ENCODE measurements around the gene DCX. TPM values are rescaled to one million over a fixed set of nuclear protein-coding genes. Genes with fewer than 3 reads are reported as not detected.

DCX gene
- not detected for total RNA-seq

DNA sequence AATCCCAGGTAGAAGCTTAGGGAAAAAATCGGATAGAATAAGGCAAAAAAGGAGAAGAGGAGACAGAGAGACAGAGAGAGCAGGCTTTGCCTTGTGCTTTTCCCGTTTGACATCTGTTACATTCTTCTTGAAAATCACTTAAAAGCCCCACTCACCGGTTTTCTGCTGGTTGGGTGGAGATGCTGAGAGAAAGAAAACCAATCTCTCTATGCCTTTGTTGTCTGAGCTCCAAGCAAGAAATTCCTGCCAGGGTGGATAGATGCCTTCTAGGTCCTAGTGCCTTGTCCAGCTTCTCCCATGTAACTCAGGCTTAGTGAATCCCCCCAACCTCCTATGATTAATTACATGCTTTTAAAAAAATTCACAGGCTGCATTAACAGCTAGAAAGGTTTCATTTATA is at the start of gene DCX:
Gene DCX (minus strand): TSS at position 210 of the 400 bp plus-strand sequence. CDS start 1,794 bp downstream, outside the sequence.
- ATAC-seq: no peak
- no peak for DNase-seq (ENCODE audit: low spot score in 2 of 2)
- H3K27ac Mint-ChIP-seq: no peak within 1 kb of the TSS
- H3K9me3 Mint-ChIP-seq: no peaks in the 10 kb centered on the region
- no peaks in the 10 kb centered on the region for H3K36me3 Mint-ChIP-seq

DNA sequence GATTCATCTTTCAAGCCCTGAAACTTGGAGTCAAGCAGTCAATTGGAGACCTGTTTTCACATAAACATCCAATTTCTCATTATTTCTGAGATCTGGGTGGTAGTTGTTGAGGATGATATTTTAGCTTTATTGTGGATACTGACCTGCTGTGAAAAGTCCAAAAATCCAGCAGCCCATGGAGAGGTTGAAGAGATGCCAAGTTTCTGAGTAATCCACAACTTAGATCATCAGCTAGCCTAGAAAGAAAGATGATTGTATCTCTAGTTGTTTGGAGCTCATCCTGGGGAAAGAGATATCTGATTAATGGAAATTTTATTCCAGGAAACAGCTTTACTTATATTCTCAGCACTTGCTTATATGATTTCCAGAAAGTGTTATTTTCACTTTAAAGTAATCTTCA is 48.6 kb upstream of the DCX start:
- Mint-ChIP-seq H3K36me3 (no peaks in the 10 kb centered on the region), H3K9me3 (no peaks in the 10 kb centered on the region), H3K27ac (no peak overlapping the region)
- no peak for ATAC-seq
- DNase-seq (ENCODE audit: low spot score in 2 of 2): no peak

DNA sequence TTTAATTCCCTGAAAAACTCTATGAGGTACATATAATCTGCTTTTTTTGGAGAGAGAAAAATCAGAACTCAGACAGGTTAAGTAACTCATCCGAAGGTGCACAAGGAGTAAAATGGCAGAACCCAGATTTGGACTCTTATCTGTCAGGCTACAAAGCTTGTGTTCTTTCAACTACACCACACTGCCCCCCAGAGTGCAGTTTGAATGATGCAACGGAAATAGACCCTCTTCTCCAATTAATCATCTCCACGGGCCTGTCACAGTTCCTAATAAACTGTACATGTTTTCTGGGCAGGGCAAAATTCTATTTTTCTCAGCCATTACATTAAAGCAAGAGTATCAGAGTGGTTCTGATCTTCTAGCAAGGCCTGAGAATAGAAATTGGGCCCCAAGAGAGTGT is 35.3 kb upstream of the DCX start:
- H3K27ac Mint-ChIP-seq: no peak overlapping the region
- DNase-seq (ENCODE audit: low spot score in 2 of 2) (no peak), ATAC-seq (no peak)
- no peaks in the 10 kb centered on the region for H3K9me3 Mint-ChIP-seq
- H3K36me3 Mint-ChIP-seq: no peaks in the 10 kb centered on the region

DNA sequence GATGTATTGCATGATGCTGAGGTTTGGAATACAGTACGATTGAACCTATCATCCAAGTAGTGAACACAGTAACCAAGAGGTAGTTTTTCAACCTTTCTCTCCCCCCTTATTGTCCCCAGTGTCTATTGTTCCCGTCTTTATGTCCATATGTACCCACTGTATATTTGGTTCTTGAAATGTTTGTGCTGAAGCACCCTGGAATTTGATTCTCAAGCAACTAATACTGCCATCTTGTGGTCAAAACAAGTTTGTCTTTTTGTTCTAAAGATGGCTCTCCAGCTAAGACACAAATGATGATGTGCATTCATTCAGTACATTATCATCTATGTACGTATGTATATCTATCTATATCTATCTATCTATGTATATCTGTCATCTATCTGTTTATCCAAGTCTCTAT is 33.5 kb upstream of the DCX start:
- no peak for DNase-seq (ENCODE audit: low spot score in 2 of 2)
- H3K27ac Mint-ChIP-seq: no peak overlapping the region
- no peak for ATAC-seq
- no peaks in the 10 kb centered on the region for H3K9me3 Mint-ChIP-seq
- H3K36me3 Mint-ChIP-seq: no peaks in the 10 kb centered on the region

GRCh38 chrX:111444881-111445280 is 32.9 kb upstream of the DCX start:
- ATAC-seq (no peak), DNase-seq (ENCODE audit: low spot score in 2 of 2) (no peak)
- H3K9me3 Mint-ChIP-seq: no peaks in the 10 kb centered on the region
- H3K27ac Mint-ChIP-seq: no peak overlapping the region
- H3K36me3 Mint-ChIP-seq: no peaks in the 10 kb centered on the region

DNA sequence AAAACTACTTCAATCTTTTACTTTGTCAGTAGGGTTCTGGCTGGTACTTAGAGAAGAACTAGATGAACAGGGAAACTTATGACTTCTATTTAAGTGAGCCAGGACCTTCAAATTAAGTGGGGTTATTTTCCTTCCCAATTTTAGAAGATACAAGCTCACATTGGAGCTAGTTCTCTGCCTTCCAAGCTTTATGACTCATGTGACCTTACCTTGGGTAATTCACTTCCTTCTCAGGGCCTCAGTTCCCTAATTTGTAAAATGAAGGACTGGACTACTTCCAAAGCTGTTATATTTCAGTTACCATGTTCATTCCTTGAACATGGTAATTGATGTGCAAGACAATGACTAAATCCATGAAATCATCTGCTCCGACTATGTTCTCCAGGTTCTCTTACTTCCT is 32.0 kb upstream of the DCX start:
- H3K36me3 Mint-ChIP-seq: no peaks in the 10 kb centered on the region
- no peaks in the 10 kb centered on the region for H3K9me3 Mint-ChIP-seq
- no peak overlapping the region for H3K27ac Mint-ChIP-seq
- DNase-seq (ENCODE audit: low spot score in 2 of 2) (no peak), ATAC-seq (no peak)

DNA sequence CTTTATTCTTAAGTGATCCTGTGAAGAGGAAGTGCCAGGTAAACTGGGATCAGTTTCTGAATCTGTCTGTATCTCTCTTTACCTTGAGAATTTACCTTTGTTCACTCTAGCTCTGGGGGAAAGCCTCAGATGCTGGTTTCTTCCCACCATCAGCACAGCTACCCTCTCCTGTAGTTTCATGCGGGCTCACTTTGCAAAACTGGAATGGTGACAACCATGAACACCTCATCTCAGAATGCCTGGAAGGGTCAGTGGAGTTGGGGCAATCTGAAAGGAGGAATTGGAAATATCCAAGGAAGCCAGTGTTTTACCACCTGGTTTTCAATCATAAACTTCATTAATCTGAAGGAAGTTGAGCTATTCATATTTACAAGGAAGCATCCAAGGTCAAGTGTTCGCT is 30.8 kb upstream of the DCX start:
- ATAC-seq (no peak), DNase-seq (ENCODE audit: low spot score in 2 of 2) (no peak)
- no peaks in the 10 kb centered on the region for H3K9me3 Mint-ChIP-seq
- H3K27ac Mint-ChIP-seq: no peak overlapping the region
- H3K36me3 Mint-ChIP-seq: no peaks in the 10 kb centered on the region

DNA sequence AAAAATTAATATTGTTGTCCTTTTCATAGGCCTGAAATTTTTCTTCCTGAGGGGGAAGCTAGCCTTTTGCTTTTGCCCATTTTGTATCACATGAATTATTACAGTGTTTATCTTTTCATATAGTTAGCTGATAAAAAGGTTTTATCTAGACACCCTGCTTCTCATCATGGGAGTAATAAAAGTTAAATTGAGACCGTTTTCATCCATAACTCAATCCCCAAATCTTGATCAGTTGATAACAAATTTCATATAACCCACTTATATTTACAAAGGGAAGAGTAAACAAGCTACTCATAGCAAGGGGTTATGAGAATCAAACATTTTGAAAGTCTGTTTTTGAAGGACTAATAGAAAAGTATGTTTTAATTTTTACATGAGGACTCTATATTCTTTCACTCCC is 23.5 kb upstream of the DCX start:
- ATAC-seq: no peak
- H3K9me3 Mint-ChIP-seq: peaks cover 0 to 2% of the 10 kb centered on the region in 2 donors
- H3K36me3 Mint-ChIP-seq: no peaks in the 10 kb centered on the region

GRCh38 chrX:111431001-111431400 is 19.0 kb upstream of the DCX start:
- ATAC-seq: no peak
- DNase-seq (ENCODE audit: low spot score in 2 of 2): no peak
- peaks cover 0 to 4% of the 10 kb centered on the region in 2 donors for H3K9me3 Mint-ChIP-seq
- H3K36me3 Mint-ChIP-seq: no peaks in the 10 kb centered on the region
- H3K27ac Mint-ChIP-seq: no peak overlapping the region

More for the DNA sequence above, 23.5 kb upstream of the DCX start:
- no peak for DNase-seq (ENCODE audit: low spot score in 2 of 2)
- H3K27ac Mint-ChIP-seq: no peak overlapping the region

- Mint-ChIP-seq H3K36me3 (no peaks in the 10 kb centered on the region), H3K27ac (no peak overlapping the region), H3K9me3 (no peaks in the 10 kb centered on the region)
- ATAC-seq (no peak), DNase-seq (ENCODE audit: low spot score in 2 of 2) (no peak)
These were observed 435 bp downstream of the DCX start for GRCh38 chrX:111411557-111411956.

- H3K27ac Mint-ChIP-seq: no peak overlapping the region
- H3K36me3 Mint-ChIP-seq: no peaks in the 10 kb centered on the region
- H3K9me3 Mint-ChIP-seq: no peaks in the 10 kb centered on the region
- ATAC-seq (no peak), DNase-seq (ENCODE audit: low spot score in 2 of 2) (no peak)
These were observed 1.4 kb downstream of the DCX start for GRCh38 chrX:111410590-111411078.

- Mint-ChIP-seq H3K9me3 (no peaks in the 10 kb centered on the region), H3K36me3 (no peaks in the 10 kb centered on the region), H3K27ac (no peak overlapping the region)
- DNase-seq (ENCODE audit: low spot score in 2 of 2): no peak
- no peak for ATAC-seq
These were observed 2.7 kb downstream of the DCX start for GRCh38 chrX:111409326-111409725.

- Mint-ChIP-seq H3K9me3 (no peaks in the 10 kb centered on the region), H3K36me3 (no peaks in the 10 kb centered on the region), H3K27ac (no peak overlapping the region)
- no peak for ATAC-seq
- DNase-seq (ENCODE audit: low spot score in 2 of 2): no peak
These were observed 4.0 kb downstream of the DCX start for GRCh38 chrX:111407948-111408347.

GRCh38 chrX:111402344-111402743 is 9.6 kb downstream of the DCX start:
- no peak overlapping the region for H3K27ac Mint-ChIP-seq
- DNase-seq (ENCODE audit: low spot score in 2 of 2): no peak
- ATAC-seq: no peak
- H3K36me3 Mint-ChIP-seq: no peaks in the 10 kb centered on the region
- H3K9me3 Mint-ChIP-seq: no peaks in the 10 kb centered on the region

DNA sequence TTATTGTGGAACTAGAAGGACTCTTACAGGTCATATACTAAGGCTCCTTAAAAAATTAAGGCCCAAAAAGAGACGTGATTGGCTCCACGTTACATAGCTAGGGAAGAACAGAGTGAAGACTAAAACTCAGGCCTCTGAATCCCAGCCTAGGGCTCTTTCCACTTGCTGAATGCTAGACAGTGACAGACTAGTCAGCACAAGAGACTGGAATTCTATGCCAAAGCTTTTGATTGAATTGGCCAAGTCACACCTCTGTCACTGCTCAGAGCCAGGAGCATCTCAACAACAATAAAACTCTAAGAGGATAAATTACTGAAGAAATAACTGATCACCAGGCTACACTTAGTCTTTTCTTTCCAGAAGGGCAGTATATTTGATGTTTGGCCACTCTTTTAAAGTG is 16.8 kb downstream of the DCX start:
- Mint-ChIP-seq H3K36me3 (no peaks in the 10 kb centered on the region), H3K27ac (no peak overlapping the region), H3K9me3 (no peaks in the 10 kb centered on the region)
- ATAC-seq (no peak), DNase-seq (ENCODE audit: low spot score in 2 of 2) (no peak)

DNA sequence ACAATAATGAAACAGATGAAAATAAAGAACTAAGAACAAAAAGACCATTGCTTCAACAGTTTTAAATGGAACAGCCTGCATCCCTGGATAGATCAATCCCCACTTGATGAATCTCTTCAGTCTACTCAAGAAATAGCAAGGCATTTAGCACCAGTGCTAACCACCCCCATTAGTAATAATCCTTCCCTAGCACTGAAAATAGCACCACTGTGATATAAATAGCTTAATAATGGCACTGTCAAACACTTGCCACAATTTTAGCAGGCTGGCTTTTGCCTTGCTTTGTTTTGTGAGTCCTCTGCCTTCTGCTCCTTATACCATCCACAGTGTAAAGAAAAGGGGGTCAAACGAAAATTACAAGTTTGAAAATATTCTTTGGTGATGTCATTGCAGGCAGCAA is 17.4 kb downstream of the DCX start:
- Mint-ChIP-seq H3K27ac (no peak overlapping the region), H3K36me3 (no peaks in the 10 kb centered on the region), H3K9me3 (no peaks in the 10 kb centered on the region)
- ATAC-seq (no peak), DNase-seq (ENCODE audit: low spot score in 2 of 2) (no peak)

- Mint-ChIP-seq H3K36me3 (no peaks in the 10 kb centered on the region), H3K9me3 (no peaks in the 10 kb centered on the region)
These were observed 24.4 kb downstream of the DCX start for GRCh38 chrX:111387470-111388070.

GRCh38 chrX:111386615-111387233 is 25.3 kb downstream of the DCX start:
- Mint-ChIP-seq H3K36me3 (no peaks in the 10 kb centered on the region), H3K27ac (no peak overlapping the region), H3K9me3 (no peaks in the 10 kb centered on the region)
- DNase-seq (ENCODE audit: low spot score in 2 of 2) (no peak), ATAC-seq (no peak)

More at GRCh38 chrX:111387470-111388070, 24.4 kb downstream of the DCX start:
- H3K27ac Mint-ChIP-seq: no peak overlapping the region
- DNase-seq (ENCODE audit: low spot score in 2 of 2): no peak
- ATAC-seq: no peak
